AG04450 (cell line): Measurements from ENCODE around the gene C18orf54. TPM values are rescaled to one million over a fixed set of nuclear protein-coding genes. Genes with fewer than 3 reads are reported as not detected.

ENCODE experiments used
- CTCF ChIA-PET: fragments of 300-600, 350-600 bp; formaldehyde crosslinking; extraction: SDS; loops from one replicate; lab custom pipeline; 2022; ENCODE audit warnings: antibody characterized with exemption, inconsistent platforms; lab: Charles Lee
- POLR2A ChIA-PET: fragments of 350-600 bp; formaldehyde crosslinking; extraction: SDS; loops from one replicate; lab custom pipeline; 2021; ENCODE audit warnings: antibody characterized with exemption, inconsistent platforms; lab: Yijun Ruan, JAX
- DNase-seq: peaks from one replicate; pipeline ENCODE4 v3.0.0-alpha.2; 2011; ENCODE audit warnings: low read depth, low spot score
- H3K27ac ChIP-seq: one replicate; pipeline ENCODE4 v1.5.1; 2012; ENCODE audit warnings: low read depth, low read length, control low read depth
- H3K27me3 ChIP-seq: one replicate; pipeline ENCODE4 v1.6.0; 2012; ENCODE audit warnings: low read length; ENCODE audit not compliant: control insufficient read depth, insufficient read depth
- H3K4me3 ChIP-seq: 2 replicates; pipeline ENCODE4 v1.5.1; 2011; ENCODE audit warnings: mild to moderate bottlenecking, low read depth, low read length, control low read depth
- H3K9me3 ChIP-seq: 2 replicates; pipeline ENCODE4 v1.5.1; 2012; ENCODE audit warnings: low read length; ENCODE audit not compliant: control insufficient read depth, insufficient read depth
- polyA plus RNA-seq: library from polyadenylated mRNA; depleted of rRNA; stranded (reverse); fragments of >200 nt; gene quantifications from 2 replicates; pipeline ENCODE4 v1.2.3, GENCODE V29; 2011
- TF ChIP-seq, protein P1 (sequence below): IDR thresholded peaks from 2 replicates; pipeline ENCODE4 v1.5.1; 2011; ENCODE audit warnings: low read depth, low read length, control low read depth, inconsistent platforms

C18orf54 gene
- polyA plus RNA-seq, 1 experiment, result 3.8 TPM

DNA sequence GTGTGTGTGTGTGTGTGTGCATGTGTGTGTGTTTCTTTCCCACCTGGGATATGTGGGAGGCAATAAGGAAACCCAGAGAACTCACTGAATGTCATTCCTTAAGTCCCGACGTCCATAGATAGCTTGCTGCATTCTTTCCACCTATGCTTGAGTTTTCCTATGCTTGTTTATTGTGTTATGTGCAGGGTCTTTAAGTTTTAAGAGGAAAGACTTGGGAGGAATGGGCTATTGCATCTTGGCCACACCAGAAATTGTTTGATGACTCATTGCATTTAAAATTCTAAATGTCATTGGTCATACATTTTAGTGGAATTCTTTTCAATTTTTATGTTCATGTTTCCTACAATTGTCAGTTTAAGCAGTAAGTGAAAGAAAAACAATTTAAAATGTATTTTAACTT is 33.7 kb upstream of the C18orf54 start:
- no peak for DNase-seq
- H3K27ac ChIP-seq, result no peak overlapping the region
- H3K4me3 ChIP-seq, result no peak overlapping the region
- TF ChIP-seq, protein P1, sequence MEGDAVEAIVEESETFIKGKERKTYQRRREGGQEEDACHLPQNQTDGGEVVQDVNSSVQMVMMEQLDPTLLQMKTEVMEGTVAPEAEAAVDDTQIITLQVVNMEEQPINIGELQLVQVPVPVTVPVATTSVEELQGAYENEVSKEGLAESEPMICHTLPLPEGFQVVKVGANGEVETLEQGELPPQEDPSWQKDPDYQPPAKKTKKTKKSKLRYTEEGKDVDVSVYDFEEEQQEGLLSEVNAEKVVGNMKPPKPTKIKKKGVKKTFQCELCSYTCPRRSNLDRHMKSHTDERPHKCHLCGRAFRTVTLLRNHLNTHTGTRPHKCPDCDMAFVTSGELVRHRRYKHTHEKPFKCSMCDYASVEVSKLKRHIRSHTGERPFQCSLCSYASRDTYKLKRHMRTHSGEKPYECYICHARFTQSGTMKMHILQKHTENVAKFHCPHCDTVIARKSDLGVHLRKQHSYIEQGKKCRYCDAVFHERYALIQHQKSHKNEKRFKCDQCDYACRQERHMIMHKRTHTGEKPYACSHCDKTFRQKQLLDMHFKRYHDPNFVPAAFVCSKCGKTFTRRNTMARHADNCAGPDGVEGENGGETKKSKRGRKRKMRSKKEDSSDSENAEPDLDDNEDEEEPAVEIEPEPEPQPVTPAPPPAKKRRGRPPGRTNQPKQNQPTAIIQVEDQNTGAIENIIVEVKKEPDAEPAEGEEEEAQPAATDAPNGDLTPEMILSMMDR, result no peak
- H3K9me3 ChIP-seq, result no peaks in the 10 kb centered on the region
- H3K27me3 ChIP-seq, result no peaks in the 10 kb centered on the region
- CTCF ChIA-PET, result no interaction called here
- POLR2A ChIA-PET, result no interaction called here

DNA sequence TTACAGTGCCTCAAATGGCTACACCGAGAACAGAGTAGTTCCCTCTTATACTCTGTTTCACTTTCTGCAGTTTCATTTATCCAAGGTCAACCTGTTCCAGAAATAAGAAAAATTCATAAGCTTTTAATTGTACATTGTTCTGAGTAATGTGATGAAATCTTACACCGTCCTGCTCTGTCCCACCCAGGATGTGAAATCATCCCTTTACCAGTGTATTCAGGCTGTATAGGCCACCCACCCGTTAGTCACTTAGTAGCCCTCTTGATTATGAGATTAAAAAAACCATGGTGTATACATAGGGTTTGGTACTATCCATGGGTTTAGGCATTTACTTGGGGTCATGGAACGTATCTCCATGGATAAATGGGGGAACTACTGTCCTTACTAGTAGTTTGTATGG is 29.9 kb upstream of the C18orf54 start:
- Histone ChIP-seq H3K27ac (no peak overlapping the region), H3K27me3 (no peaks in the 10 kb centered on the region), H3K4me3 (no peak overlapping the region), H3K9me3 (no peaks in the 10 kb centered on the region)
- TF ChIP-seq, protein P1, result no peak
- ChIA-PET CTCF (no interaction called here), POLR2A (no interaction called here)
- no peak for DNase-seq

DNA sequence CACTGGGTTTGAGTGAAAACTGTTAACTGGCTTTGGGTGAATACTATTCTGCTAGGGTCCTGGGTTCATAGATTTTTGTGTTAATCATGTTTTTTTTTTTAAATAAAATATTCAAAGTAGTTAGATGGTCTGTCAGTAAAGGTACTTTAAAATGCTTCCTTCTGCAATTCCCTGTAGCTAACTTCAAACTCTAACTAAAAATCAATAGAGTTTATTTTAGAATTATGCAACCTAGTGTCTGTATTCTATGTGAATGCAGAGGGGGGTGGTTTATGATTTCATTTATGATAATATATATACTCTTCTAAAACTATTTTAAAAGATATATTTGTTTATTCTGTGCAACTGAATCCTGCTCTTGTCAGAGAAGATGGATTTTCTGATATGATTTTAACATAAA is 27.9 kb upstream of the C18orf54 start:
- no peak overlapping the region for H3K27ac ChIP-seq
- no peaks in the 10 kb centered on the region for H3K9me3 ChIP-seq
- CTCF ChIA-PET, result interaction anchor here (1.0 kb wide), 1 partner anchor 8 kb away, joined by 4 read pairs; no protein-coding TSS in a partner anchor
- POLR2A ChIA-PET, result no interaction called here
- H3K4me3 ChIP-seq, result no peak overlapping the region
- H3K27me3 ChIP-seq, result no peaks in the 10 kb centered on the region
- TF ChIP-seq, protein P1, result no peak
- no peak for DNase-seq

DNA sequence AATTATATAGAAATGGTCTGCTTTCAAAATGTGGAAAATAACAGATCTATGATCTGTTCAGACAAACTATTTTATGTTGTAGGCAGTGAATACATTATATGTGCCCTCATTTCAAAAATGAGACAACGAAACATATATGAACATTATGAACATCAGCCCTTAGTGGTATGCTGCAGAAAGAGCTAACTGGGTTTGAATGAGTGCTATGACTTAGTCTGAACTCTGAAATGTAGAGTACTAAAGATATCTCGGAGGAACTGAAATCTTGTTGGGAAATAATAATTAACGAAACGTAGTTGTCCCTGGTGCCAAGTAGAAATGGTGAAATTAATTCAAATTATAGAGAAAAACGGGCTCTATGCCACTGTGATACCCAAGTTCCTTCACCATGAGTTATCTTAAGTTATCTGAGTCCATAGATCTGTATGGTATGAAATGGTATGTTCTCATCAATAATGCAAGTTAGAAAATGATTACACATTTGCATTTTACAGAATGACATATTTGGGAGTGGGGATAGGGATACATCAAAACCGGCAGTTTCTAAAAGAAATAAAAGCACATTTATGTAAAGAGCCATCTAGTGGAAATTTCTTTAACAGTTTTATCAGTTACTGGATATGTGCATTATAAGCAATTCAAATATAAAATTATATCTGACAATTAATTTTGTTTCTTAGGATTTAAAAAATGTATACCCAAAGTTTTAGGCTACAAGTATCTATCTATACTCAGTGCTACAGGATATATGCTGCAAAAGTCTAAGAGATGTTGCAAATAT is 26.7 kb upstream of the C18orf54 start:
- no peak overlapping the region for H3K27ac ChIP-seq
- no peak overlapping the region for H3K4me3 ChIP-seq
- TF ChIP-seq, protein P1, result peak; percentile 22; the same call in 1 of the 2 replicates
- H3K27me3 ChIP-seq, result no peaks in the 10 kb centered on the region
- no peaks in the 10 kb centered on the region for H3K9me3 ChIP-seq
- no peak for DNase-seq
- ChIA-PET POLR2A (no interaction called here), CTCF (interaction anchor here (0.6 to 1.0 kb wide), 3 partner anchors 10 to 947 kb away, joined by 3 to 4 read pairs (median 3); no protein-coding TSS in a partner anchor)

DNA sequence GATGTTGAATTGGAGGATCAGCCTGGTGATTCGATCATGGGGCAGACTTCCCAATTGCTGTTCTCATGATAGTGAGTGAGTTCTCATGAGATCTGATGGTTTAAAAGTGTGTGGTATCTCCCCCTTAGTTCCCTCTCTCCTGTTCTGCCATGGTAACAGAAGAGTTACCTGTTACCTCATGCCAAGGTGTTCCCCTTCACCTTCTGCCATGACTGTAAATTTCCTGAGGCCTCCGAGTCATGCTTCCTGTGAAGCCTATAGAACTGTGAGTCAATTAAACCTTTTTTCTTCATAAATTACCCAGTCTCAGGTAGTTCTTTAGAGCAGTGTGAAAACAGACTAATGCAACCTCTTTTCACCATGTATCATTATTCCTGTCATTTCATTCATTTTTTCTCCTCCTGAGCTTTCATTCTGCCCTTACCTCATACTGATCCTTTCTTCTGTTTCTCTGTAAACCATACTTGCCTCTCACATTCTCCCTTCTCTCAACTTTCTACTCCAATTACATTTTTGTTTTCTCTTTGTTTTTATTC is 22.0 kb upstream of the C18orf54 start:
- no peak for DNase-seq
- no peaks in the 10 kb centered on the region for H3K27me3 ChIP-seq
- H3K9me3 ChIP-seq, result no peaks in the 10 kb centered on the region
- ChIA-PET POLR2A (no interaction called here), CTCF (no interaction called here)
- TF ChIP-seq, protein P1, result no peak
- no peak overlapping the region for H3K4me3 ChIP-seq
- no peak overlapping the region for H3K27ac ChIP-seq
